DMS53 (cell line): Measurements from ENCODE around the gene WIPI1.
A peak's percentile ranks its signal among the peaks of the same experiment; 100 is the strongest.

Experiments
- DNase-seq: peaks from one replicate; lab custom pipeline; 2025; lab: John Stamatoyannopoulos, UW

The WIPI1 gene

DNA sequence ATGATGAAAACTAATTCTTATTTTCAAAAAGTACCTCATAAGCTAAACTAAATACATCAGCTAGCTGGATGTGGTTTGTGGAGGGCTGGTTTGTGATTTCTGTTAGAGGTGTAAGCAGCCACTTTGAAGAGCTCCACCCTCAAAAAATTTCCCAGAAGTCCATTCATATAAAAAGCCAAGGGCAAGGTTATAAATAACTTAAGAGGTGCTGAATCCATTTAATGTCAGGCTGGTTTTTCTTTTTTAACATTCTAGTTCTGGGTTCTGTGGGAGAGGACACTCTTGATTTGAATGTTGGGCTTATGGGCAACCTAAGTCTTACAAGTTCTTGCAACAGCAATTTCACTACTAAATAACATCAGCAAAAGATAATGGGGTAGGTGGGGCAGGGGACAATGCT lies 3.4 kb upstream of the WIPI1 start:
- no peak for DNase-seq

DNA sequence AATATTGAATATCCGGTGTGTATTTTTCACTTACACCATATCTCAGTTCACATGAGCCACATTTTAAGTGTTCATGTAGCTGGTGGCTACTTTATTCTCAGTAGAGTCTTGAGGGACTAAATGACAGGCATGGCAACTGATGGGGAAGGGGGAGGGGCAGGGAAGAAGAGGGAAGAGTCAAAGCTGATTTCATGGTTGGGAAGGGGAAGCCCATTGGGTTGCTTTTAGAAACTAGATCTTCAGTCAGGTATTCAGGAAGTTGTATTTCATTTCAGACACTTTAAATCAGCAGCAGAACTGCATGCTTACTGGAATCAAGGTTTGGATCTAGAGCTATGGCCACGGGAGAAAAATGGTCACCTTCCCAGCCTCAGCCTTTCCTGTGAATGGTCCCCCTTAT lies 2.9 kb upstream of the WIPI1 start:
- no peak for DNase-seq

DNA sequence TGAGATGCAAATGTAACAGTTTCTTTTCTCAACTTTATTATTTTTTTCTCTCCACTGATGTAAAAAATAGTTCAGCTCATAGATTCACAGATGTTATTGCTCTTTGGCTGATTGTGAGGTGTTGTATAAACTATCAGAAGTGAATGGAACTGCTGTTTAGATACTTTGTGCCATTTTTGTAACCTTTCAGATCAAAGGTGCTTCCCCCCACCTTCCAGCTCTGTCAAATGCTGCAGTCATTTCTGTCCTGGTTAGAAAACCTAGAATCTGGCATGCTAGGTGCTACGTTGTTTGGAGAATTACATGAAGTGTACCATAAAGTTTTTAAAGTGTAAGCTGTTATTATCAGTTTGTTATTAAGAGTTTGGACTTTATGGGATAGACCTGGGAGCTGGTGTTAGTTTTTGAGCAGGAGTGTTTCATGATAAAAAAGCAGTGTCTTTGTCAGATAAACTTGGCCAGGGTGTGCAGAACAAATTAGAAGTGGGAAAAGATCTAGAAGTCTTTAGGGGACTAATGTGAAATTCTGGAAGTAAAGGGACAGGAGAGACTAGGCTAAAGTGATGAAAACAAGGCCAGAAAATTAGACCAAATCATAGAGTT lies 1.8 kb upstream of the WIPI1 start:
- DNase-seq = no peak

DNA sequence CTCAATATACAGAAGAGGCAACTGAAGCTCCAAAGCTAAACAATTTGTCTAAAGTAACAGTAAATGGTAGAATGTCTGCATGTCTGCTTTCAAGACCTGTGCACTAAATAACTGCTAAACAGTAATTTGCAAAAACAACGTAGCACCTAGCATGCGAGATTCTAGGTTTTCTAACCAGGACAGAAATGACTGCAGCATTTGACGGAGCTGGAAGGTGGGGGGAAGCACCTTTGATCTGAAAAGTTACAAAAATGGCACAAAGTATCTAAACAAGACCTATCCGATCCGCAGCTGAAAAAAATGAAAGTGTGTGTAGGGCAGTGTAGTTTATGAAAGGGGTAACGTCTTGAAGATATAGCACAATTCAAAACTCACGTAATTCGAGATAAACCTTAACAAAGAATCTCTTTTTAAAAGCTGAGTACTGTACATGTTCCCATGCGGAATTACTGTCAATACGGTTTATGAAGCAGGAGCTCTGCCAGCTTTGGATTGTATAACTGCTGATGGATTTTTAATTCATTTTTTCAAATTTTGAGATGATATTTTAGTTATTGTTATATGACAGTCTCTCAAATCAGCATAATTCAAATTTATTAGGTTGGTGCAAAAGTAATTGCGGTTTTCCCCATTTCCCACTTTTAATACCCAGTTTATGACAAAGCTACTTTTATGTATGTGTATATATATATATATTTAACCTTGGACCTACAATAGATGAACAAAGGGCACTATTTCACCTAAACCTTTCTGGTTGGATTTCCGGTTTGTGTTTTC lies 1.2 kb upstream of the WIPI1 start:
- DNase-seq = no peak

DNA sequence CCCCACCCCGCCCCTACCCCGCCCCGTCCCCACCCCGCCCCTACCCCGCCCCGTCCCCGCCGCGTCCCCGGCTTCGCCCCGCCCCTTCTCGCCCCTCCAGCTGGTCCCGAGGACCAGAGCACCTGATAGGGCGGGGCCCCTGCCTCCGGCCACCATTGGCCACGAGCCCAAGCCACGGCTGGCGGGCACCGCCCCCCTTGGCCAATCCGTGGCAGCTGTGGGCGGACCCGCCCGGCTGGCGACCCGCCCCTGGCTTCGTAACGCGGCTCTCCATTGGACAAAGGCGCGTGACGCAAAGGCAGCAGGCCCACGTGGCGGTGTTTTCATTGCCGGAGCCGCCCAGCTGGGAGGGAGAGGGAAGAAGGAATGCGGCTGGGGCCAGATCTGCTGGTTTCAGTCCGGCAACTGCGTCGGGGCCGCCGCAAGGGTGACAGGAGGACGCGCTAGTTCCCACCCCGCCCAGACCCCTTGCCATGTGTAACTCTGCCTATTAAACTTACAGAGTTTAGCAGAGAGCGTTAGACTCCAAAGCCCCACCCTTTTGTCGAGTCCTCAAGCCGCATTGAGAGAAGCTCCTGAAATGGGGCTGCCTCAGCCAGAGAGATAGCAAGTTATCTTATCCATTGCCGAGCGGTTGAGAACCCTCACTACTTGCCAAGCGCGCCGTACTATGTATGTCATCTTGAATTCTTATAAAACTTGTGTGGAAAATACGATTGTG lies 403 bp upstream of the WIPI1 start:
- peak; percentile 99 for DNase-seq

DNA sequence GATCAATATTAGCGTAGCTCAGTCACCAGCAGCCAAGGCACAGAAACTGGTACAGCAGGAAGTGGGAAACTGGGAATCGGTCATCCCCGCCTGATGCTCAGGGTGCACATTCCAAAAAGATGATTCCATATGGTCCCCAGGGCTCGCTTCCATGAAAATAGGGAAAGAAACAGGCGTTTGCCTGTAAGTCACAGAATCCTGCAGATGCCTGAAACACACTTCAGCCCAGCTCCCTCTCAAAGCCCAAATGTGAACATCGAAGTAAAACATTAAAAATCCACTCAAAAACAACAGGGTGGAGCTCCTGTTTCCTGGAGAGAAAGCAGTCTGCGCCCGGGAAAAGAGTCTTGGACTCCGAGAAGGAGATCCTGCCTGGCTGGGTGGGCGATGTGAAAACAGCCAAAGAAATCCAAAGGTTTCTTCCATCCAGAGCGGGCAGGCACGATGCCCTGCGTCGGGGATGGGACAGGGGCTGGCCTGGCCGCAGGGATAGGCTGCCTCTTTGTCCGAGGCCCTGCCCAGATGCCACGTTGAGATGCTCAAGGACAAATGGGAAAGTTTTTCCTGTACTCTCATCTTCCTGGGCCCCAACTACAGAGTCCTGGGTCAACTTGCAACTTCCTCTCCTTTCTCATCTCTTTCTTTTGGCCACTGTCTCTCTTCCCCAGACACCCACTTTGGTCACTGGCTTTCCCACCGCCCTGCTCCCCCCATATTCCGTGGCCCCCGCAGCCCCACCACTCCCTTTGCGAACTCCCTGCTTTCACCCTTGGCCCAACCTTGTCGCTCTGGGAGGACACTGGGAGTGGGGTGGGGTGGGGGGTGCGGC lies 743 bp downstream of the WIPI1 start:
- DNase-seq = peak; percentile 86

DNA sequence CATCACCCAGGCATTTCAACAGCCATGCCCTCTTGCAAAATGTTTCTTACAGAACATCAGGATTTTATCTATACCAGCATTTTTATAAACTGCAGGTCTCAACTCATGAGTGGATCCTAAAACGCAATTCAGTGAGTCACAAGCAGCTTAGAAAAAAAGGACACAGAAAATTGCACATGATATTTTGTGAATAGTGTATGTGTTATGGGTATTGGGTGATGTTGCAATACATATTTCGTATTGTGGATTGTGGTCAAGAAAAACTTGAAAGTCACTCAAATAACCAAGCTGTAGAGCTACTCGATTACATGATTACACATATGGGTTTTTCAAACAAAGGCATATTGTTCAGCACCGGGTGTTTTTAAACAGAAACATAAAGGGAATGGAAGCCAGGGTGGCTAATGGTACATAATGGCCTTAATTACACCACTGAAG lies 1.4 kb downstream of the WIPI1 start:
- DNase-seq = no peak

DNA sequence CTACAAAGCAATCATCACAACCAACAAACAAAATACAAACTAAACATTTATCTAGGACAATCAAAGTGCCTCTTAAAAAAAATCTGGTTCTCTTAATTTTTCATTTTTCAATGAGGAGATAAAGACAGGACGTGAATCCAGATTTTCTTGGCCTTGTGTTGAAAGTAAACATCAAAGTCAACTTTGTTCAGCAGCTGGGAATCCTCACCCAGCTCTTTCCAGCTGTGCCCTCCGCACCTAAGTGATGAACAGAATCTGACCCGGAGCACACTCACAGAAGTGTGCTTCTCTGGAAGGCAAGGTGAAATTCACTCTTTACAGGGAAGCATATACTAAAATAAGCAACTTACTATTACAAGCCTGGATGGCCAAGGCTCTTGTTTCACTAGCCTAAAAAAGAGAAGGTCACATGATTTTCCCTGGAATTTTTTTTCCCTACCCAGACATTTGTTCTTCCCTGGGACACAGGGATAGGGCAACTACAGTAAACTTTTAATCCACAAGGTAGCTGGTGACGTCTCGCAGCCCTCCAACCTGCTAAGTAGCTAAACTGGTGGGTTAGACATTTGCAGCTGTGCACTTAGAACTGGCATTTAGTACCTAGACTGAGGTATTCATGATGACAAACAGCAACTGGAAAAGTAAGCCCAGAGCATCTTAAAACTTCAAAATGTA lies 3.2 kb downstream of the WIPI1 start:
- no peak for DNase-seq

DNA sequence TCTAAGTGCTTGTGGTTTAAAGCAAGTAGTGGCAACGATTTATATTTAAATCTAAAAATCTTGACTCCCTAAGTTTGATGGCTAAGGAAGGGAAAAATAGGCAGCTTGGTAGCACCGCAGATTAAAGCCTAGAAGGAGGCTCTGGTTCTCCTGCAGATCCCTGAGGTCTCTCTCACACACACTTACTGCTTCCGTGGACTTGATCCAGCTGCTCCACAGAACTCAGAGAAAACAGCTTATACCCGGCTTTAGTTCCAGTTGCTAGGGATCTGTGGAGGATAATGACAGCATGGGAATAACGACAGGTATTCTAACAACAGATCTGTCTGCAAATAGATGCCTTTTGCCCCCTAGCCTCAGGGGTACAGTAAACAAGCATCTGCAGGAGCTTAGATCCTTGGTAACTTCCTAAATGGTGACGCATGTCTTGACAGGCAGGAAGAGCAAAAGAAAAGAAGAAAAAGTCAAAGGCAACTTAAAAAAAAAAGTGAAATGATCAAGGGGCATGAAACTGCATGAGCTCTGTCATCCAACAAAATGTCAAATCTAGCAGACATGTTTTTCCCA lies 4.5 kb downstream of the WIPI1 start:
- DNase-seq = no peak

DNA sequence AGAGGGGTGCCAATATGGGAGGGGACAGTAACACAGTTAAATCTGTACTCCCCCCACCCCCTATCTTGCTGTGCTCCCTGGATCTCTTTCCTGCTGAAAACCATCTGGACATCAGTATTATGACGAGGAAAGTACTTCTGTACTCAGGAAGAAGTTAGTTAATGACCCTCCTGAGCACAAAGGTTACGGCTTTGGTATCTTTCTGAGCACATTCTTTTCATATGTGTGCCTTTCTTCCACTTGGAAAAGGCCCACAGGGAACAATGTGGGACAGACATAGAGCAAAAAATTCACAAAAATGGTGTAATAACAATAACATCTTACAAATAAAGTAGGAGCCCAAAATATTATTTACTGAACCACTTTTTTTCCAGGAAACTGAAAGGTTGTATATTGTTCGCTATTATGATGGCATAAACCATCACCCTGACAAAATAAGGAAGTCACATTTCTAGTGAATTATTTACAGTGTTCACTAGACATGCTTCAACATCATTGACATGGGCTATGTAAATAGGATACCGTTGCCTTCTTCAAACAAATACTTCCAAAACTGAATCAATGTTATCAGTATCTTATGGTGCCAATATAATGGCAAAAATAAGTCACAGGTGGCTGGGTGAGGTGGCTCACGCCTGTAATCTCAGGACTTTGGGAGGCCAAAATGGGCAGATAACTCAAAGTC lies 5.5 kb downstream of the WIPI1 start:
- peak; percentile 17 for DNase-seq

DNA sequence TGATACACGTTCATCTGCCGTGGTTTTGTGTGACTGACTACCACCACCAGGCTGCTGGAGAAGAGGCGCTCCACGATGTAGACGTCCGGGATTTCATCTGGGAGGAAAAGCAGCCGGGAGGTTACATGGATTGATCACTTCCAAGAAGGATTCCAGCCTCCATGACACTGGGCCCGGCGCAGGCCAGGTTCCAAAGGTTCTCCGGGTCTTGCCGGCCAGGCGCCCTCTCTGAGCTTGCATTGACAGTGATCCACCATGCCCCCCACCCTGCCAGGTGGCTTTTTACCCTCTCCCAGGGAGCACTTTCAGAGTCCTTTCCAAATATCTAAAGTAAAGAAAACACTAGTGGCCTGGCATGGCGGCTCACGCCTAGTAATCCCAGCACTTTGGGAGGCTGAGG lies 6.5 kb downstream of the WIPI1 start:
- no peak for DNase-seq

DNA sequence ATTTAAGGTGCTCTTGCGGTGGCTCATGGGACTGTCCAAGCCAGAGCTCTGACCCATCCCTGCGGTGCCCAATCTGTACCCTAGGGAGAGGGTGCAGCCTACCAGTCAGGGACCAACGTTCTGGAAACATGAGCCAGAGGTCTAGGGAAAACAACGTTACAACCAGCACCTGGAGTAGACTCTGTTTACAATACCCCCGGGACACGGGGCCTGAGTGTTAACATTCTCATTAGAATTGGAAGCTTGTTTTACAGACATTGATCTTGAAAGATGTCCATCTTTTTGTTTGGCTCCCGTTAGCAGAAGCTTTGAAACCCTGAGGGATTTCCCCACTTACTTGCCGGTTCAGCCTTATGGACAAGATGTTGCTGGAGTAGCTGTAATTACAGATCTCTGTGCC lies 6.9 kb downstream of the WIPI1 start:
- DNase-seq = no peak

DNA sequence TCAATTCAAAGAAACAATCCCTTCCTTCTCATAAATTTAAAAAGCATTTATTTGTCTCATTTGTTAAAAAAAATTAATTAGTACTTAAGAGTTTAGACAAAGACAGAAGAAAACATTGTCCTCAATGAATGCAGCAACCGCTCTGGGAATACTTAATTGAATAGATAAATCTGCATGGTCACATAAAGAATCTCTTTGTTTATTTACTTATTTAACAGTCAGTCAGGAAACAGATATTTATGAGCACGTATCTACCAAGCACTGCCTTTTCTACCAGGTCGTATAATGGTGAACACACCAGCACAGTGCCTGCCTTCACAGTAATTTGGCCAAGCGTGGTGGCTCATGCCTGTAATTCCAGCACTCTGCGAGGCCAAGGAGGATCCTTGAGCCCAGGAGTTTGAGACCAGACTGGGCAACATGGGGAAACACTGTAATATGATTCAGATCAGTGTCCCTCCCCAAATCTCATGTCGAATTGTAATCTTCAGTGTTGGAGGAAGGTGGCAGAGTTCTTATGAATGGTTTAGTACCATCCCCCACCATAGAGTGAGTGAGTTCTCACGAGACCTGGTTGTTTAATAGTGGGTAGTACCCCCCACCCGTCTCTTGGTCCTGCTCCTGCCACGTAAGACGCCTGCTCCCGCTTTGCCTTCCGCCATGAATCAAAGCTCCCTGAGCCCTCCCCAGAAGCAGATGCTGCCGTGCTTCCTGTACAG lies 8.1 kb downstream of the WIPI1 start:
- no peak for DNase-seq

DNA sequence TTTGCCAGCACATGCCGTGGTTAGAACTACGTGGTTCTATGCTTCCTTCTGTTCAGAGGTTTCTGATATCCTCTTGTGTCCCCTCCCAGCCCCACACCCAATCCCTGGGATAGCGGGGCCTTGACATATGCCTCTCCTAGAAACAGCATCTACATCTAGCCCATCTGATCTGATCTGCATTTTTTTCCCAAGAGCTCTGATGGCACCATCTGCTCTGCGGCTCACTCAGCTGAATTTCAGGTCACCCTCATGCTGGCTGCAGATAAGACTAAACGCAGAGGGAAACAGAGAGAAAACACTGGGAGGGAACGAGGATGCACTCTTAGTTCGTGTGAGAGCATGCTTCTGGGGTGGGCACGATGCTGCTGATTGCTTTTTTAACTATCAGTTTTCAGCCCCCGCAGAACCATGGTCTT lies 10.7 kb downstream of the WIPI1 start:
- no peak for DNase-seq

DNA sequence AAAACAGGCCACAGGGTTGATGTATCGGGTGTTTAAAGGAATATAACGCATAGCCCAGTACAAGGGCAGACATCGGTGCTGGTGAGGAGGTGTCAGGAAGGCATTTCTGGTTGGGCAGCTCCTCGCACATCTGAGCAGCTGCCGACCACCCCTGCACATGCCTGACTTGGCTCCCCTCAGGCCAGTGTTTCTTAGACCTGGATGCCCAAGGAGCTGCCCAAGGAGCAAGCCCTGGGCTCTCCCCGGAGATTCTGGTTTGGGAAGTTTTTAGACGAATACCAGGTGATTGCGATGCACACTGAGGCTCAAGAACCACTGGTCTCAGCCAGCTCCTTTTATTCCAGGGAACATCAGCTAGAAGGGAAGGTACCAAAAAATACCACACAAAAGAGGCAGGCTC lies 11.6 kb downstream of the WIPI1 start:
- no peak for DNase-seq

DNA sequence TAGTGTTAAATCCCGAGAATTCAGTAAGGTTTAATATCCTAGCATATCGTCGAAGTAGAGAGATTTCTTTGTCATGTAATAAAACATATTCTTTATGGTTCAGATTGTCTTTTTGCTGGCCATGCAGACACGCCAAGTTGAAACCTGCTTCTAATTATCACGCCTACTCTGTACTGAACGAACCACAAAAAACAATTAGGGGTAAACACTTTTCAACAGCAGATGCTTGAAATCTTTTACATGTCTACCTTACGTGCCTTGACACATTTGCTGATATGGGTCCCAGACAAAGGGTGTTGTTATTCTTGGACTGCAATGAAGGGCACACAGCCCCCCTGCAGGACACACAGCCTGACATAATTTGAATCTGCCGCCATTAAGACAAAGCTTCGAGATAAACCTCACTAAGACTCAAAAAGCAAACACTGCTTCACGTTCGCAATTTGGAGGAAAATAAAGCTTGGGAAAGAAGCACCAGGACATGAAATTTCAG lies 13.3 kb downstream of the WIPI1 start:
- DNase-seq = no peak

DNA sequence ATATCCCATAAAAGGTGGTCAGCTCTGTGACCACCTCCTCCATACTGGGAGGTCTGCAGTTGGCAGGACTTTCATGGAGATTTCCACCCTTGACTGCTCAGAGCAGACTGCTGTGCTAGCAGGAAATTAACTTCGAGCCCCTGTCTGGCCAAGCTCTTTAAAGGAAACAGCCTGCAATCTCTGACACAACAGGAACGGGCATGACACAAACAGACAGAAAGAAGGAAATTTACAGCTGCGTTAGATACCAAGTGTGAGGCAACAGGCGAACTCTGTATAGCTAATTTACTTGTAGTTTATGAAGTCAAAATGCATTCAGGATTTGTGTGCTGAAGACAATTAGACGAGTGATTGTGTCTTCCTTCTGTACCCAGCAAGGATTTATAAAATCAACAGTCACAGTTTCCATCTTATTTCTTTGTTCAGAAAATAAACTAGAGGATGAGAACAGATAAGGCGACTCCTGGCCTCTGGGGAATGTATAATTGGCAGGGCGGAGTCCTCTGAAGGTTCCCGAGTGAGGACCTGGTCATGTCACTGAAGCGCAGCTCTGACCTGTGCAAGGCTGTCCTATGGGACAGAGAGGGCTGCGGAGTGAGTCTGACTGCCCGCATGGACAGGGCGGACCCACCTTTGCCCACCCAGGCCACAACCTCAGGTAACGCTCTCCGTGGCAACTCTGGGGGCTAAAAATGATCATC lies 16.1 kb downstream of the WIPI1 start:
- DNase-seq = no peak

DNA sequence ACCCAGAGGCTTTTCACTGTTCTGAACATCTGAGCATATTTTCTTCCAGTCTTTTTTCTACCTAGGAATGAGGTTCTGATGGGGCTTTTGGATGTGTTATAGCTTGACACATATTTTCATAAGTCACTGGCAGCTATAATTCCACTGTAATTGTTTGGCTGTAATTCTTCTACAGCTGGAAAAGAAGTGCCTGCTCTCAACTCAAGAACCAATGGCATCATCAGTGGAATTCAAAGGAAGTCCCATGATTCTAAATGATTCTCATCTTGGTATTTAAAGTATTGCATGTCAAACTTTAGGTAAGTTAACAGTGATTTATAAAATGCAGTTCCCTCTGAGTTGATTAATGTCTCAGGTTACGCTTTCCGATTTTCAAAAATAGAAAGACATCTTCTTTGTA lies 16.8 kb downstream of the WIPI1 start:
- no peak for DNase-seq

DNA sequence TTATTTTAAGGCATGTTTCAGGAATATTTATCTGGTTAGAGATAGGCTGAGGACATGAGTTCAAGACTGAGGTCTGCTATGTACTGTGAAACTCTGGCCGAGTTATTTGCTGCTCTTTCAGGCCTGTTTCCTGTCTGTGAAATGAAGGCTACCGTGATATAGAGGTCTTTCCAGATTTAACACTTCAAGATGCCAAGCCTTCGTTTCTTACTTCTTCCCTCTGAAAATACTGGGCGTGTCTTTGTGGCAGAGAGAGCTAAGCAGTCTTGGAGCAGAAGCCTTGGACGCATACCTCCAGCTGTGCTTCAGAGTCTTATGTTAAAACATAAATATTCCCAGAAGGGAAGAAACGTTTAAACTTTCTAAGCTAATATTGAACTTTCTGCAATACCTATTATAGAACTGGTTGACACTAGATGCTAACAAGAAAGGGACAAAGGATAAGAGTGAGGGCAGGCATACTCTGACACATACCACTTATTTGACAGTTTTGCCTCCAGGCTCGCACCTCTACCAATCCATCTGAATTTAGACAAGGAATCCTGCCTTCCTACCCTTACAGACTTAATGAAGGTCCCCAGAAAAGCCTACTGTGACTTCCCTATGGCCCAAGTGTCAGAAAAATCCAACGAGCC lies 17.5 kb downstream of the WIPI1 start:
- DNase-seq = no peak
